ENCODE results near the gene CEP83. TPM values are rescaled to one million over a fixed set of nuclear protein-coding genes. Genes with fewer than 3 reads are reported as not detected.

The CEP83 gene
- total RNA-seq, 1 donor from 2014 or later = 28.7 TPM

DNA sequence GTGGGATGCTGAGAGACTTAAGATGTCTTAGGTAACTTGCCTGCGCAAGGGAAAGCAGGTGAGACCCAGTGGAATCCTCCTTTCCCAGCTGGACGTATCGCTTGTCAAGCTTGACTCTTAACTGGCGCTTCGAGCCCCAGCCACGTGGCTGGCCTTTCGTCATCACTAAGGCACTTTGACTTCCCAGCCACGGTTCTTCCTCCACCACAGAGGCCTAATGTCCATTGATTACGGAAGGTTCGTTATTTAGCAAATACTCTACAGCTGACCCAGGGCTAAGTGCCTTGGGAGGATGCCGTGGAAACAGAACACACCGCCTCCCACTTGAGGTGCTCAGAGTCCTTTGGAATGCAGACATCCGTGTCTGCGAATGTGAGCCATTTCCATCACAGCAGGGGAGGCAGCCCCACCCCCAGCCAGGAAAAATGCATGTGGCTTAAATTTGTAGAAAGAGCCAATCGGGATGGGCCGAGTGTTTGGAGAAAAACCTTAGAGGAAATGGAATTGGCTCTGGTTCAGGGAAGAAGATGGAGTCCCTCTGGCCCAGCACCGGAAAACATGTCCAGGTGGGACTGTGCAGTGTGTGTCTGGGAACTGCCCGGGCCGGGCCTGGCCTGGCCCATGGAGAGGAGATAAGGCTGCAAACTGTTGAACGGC is 195.6 kb downstream of the CEP83 start:
- Mint-ChIP-seq H3K36me3 (ENCODE audit: low read depth) (peaks cover 17% of the 10 kb centered on the region), H3K9me3 (no peaks in the 10 kb centered on the region), H3K27me3 (ENCODE audit: low read depth) (no peaks in the 10 kb centered on the region), H3K4me1 (peaks cover 27% of the 10 kb centered on the region), H3K27ac (ENCODE audit: unreplicated experiment) (no peak overlapping the region), H3K4me3 (no peak overlapping the region)
- DNase-seq (ENCODE audit: low read depth, low spot score) = no peak
- TF ChIP-seq, protein P1, sequence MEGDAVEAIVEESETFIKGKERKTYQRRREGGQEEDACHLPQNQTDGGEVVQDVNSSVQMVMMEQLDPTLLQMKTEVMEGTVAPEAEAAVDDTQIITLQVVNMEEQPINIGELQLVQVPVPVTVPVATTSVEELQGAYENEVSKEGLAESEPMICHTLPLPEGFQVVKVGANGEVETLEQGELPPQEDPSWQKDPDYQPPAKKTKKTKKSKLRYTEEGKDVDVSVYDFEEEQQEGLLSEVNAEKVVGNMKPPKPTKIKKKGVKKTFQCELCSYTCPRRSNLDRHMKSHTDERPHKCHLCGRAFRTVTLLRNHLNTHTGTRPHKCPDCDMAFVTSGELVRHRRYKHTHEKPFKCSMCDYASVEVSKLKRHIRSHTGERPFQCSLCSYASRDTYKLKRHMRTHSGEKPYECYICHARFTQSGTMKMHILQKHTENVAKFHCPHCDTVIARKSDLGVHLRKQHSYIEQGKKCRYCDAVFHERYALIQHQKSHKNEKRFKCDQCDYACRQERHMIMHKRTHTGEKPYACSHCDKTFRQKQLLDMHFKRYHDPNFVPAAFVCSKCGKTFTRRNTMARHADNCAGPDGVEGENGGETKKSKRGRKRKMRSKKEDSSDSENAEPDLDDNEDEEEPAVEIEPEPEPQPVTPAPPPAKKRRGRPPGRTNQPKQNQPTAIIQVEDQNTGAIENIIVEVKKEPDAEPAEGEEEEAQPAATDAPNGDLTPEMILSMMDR (conservative IDR thresholded peaks at IDR 0.05) = no peak

- H3K27ac Mint-ChIP-seq (ENCODE audit: unreplicated experiment) = no peak overlapping the region
- H3K27me3 Mint-ChIP-seq (ENCODE audit: low read depth) = no peaks in the 10 kb centered on the region
- H3K4me3 Mint-ChIP-seq = no peak overlapping the region
- no peak for DNase-seq (ENCODE audit: low read depth, low spot score)
- no peaks in the 10 kb centered on the region for H3K9me3 Mint-ChIP-seq
- TF ChIP-seq, protein P1 (conservative IDR thresholded peaks at IDR 0.05) = no peak
- H3K4me1 Mint-ChIP-seq = peaks cover 27% of the 10 kb centered on the region
- H3K36me3 Mint-ChIP-seq (ENCODE audit: low read depth) = peaks cover 17% of the 10 kb centered on the region
Measured at GRCh38 chr12:94263011-94263811, 196.5 kb downstream of the CEP83 start.

GRCh38 chr12:94262228-94263010 is 197.2 kb downstream of the CEP83 start:
- TF ChIP-seq, protein P1 (conservative IDR thresholded peaks at IDR 0.05) = no peak
- Mint-ChIP-seq H3K9me3 (no peaks in the 10 kb centered on the region), H3K36me3 (ENCODE audit: low read depth) (peaks cover 17% of the 10 kb centered on the region), H3K4me1 (peaks cover 27% of the 10 kb centered on the region), H3K27ac (ENCODE audit: unreplicated experiment) (no peak overlapping the region), H3K4me3 (no peak overlapping the region), H3K27me3 (ENCODE audit: low read depth) (no peaks in the 10 kb centered on the region)
- DNase-seq (ENCODE audit: low read depth, low spot score) = no peak

- no peak overlapping the region for H3K4me3 Mint-ChIP-seq
- peaks cover 27% of the 10 kb centered on the region for H3K4me1 Mint-ChIP-seq
- DNase-seq (ENCODE audit: low read depth, low spot score) = no peak
- TF ChIP-seq, protein P1 (conservative IDR thresholded peaks at IDR 0.05) = no peak
- peaks cover 17% of the 10 kb centered on the region for H3K36me3 Mint-ChIP-seq (ENCODE audit: low read depth)
- H3K9me3 Mint-ChIP-seq = no peaks in the 10 kb centered on the region
- no peaks in the 10 kb centered on the region for H3K27me3 Mint-ChIP-seq (ENCODE audit: low read depth)
- no peak overlapping the region for H3K27ac Mint-ChIP-seq (ENCODE audit: unreplicated experiment)
Measured at GRCh38 chr12:94261786-94262185, 197.9 kb downstream of the CEP83 start.

DNA sequence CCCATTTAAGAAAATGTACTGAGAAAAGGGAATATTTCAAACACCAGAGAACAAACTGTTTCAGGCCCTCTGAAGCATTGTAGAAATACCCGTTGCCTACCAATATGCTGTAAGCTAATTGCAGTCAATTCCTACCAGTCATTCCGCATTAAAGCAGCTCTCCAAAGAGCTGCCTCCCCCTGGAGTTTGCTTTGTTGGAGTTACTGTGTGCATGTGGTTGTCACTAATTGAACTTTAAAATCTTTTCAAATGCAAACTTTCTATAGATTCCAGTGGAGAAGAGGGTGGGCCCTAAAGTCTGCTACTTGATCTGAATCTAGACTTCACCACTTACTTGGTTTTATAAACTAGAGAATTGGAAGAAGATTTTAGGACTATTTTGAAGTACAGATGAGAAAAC is 198.5 kb downstream of the CEP83 start:
- H3K4me1 Mint-ChIP-seq = peaks cover 27% of the 10 kb centered on the region
- H3K36me3 Mint-ChIP-seq (ENCODE audit: low read depth) = peaks cover 16% of the 10 kb centered on the region
- no peak overlapping the region for H3K4me3 Mint-ChIP-seq
- DNase-seq (ENCODE audit: low read depth, low spot score) = no peak
- no peaks in the 10 kb centered on the region for H3K27me3 Mint-ChIP-seq (ENCODE audit: low read depth)
- no peaks in the 10 kb centered on the region for H3K9me3 Mint-ChIP-seq
- H3K27ac Mint-ChIP-seq (ENCODE audit: unreplicated experiment) = no peak overlapping the region
- TF ChIP-seq, protein P1 (conservative IDR thresholded peaks at IDR 0.05) = no peak

All from neural crest cell (in vitro differentiated cells).